ENCODE data around the gene C10orf67.

GRCh38 chr10:23205972-23206642 lies 138.5 kb downstream of the C10orf67 start:
- TF ChIP-seq CTCF (IDR thresholded peaks at IDR 0.05; ENCODE audit: insufficient read depth, low read length, poor library complexity, severe bottlenecking) (no peak), EZH2phosphoT487 (conservative IDR thresholded peaks at IDR 0.05; ENCODE audit: low read length) (no peak)
